ENCODE results near the gene CLEC4E.

CLEC4E gene

GRCh38 chr12:8493084-8493483 lies 47.6 kb downstream of the CLEC4E start:
- TF ChIP-seq, protein P1, sequence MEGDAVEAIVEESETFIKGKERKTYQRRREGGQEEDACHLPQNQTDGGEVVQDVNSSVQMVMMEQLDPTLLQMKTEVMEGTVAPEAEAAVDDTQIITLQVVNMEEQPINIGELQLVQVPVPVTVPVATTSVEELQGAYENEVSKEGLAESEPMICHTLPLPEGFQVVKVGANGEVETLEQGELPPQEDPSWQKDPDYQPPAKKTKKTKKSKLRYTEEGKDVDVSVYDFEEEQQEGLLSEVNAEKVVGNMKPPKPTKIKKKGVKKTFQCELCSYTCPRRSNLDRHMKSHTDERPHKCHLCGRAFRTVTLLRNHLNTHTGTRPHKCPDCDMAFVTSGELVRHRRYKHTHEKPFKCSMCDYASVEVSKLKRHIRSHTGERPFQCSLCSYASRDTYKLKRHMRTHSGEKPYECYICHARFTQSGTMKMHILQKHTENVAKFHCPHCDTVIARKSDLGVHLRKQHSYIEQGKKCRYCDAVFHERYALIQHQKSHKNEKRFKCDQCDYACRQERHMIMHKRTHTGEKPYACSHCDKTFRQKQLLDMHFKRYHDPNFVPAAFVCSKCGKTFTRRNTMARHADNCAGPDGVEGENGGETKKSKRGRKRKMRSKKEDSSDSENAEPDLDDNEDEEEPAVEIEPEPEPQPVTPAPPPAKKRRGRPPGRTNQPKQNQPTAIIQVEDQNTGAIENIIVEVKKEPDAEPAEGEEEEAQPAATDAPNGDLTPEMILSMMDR (conservative IDR thresholded peaks at IDR 0.05), result no peak
- TF ChIP-seq ZFX (IDR thresholded peaks at IDR 0.05), result no peak
- H3K27ac ChIP-seq, result no peak overlapping the region

GRCh38 chr12:8491646-8492530 lies 48.8 kb downstream of the CLEC4E start:
- TF ChIP-seq ZFX (IDR thresholded peaks at IDR 0.05), result no peak
- TF ChIP-seq, protein P1 (conservative IDR thresholded peaks at IDR 0.05), result no peak
- H3K27ac ChIP-seq, result no peak overlapping the region
